DND-41 (cell line): Measurements from ENCODE around the gene OAS2.

Experiments used
- ATAC-seq: fragments of 200-7000 bp; cut with Tn5 transposase; 3 replicates; pipeline ENCODE4 v1.9.1; 2021; ENCODE audit warnings: low read depth; ENCODE audit not compliant: insufficient read depth
- DNase-seq: peaks from one replicate; pipeline ENCODE4 v3.0.0-alpha.2; 2020
- H2AFZ ChIP-seq: 2 replicates; pipeline ENCODE4 v1.6.0; 2012; ENCODE audit warnings: low read depth, low read length
- H3K27ac ChIP-seq: 2 replicates; pipeline ENCODE4 v1.5.1; 2012; ENCODE audit warnings: low read length, inconsistent platforms
- H3K27me3 ChIP-seq: fragments of 200-600 bp; sonication (generic); 2 replicates; pipeline ENCODE4 v1.6.0; 2012; ENCODE audit warnings: low read length, mild to moderate bottlenecking, inconsistent platforms; ENCODE audit not compliant: insufficient read depth, poor library complexity
- H3K36me3 ChIP-seq: 2 replicates; pipeline ENCODE4 v1.5.1; 2012; ENCODE audit warnings: low read length, inconsistent platforms; ENCODE audit not compliant: insufficient read depth
- H3K4me1 ChIP-seq: 2 replicates; pipeline ENCODE4 v1.5.1; 2012; ENCODE audit warnings: mild to moderate bottlenecking, low read length; ENCODE audit not compliant: insufficient read depth
- H3K4me2 ChIP-seq: 2 replicates; pipeline ENCODE4 v1.6.0; 2012; ENCODE audit warnings: mild to moderate bottlenecking, moderate library complexity, low read length, inconsistent platforms; ENCODE audit not compliant: insufficient read depth
- H3K4me3 ChIP-seq, 2 experiments: fragments of 200-600 bp in 1 of 2; shearing (Covaris generic) in 1 of 2; 2 replicates each; pipeline ENCODE4 v1.5.1; 2012 to 2016; ENCODE audit warnings: inconsistent platforms in 2 of 2, low read length in 2 of 2, mild to moderate bottlenecking in 2 of 2, low read depth in 1 of 2, moderate library complexity in 1 of 2
- H3K79me2 ChIP-seq: 2 replicates; pipeline ENCODE4 v1.6.0; 2012; ENCODE audit warnings: low read length, inconsistent platforms; ENCODE audit not compliant: insufficient read depth
- H3K9ac ChIP-seq: 2 replicates; pipeline ENCODE4 v1.6.0; 2012; ENCODE audit warnings: low read depth, mild to moderate bottlenecking, inconsistent platforms, low read length, moderate library complexity
- H3K9me3 ChIP-seq: 2 replicates; pipeline ENCODE4 v1.5.1; 2012; ENCODE audit warnings: low read length, moderate library complexity, mild to moderate bottlenecking, inconsistent platforms; ENCODE audit not compliant: insufficient read depth, severe bottlenecking
- H4K20me1 ChIP-seq: 2 replicates; pipeline ENCODE4 v1.6.0; 2012; ENCODE audit warnings: low read length; ENCODE audit not compliant: insufficient read depth
- CTCF ChIP-seq: IDR thresholded peaks from 2 replicates; pipeline ENCODE4 v1.5.1; 2012; ENCODE audit warnings: borderline replicate concordance, low read length, moderate library complexity, mild to moderate bottlenecking; ENCODE audit not compliant: poor library complexity, severe bottlenecking; ENCODE audit errors: extremely low read depth
- EZH2 ChIP-seq: IDR thresholded peaks from 3 replicates; pipeline ENCODE4 v1.6.1; 2012; ENCODE audit warnings: borderline replicate concordance, low read depth, mild to moderate bottlenecking, moderate library complexity, low read length, inconsistent platforms; ENCODE audit not compliant: severe bottlenecking

The OAS2 gene

GRCh38 chr12:112961074-112961473, 17.2 kb upstream of the OAS2 start:
- H3K4me2 ChIP-seq = no peak overlapping the region
- no peaks in the 10 kb centered on the region for H3K27me3 ChIP-seq
- H3K27ac ChIP-seq = no peak overlapping the region
- ATAC-seq (no peak), DNase-seq (no peak)
- H3K9ac ChIP-seq = no peak overlapping the region
- peaks cover 7% of the 10 kb centered on the region for H3K9me3 ChIP-seq
- H3K4me3 ChIP-seq = no peak overlapping the region
- TF ChIP-seq CTCF = no peak
- no peak for TF ChIP-seq EZH2
- peaks cover 67% of the 10 kb centered on the region for H3K36me3 ChIP-seq
- H3K4me1 ChIP-seq = no peaks in the 10 kb centered on the region
- H4K20me1 ChIP-seq = no peaks in the 10 kb centered on the region
- H2AFZ ChIP-seq = no peak overlapping the region
- H3K79me2 ChIP-seq = no peaks in the 10 kb centered on the region

GRCh38 chr12:112961536-112961935, 16.8 kb upstream of the OAS2 start:
- Histone ChIP-seq H3K36me3 (peaks cover 72% of the 10 kb centered on the region), H3K9ac (no peak overlapping the region), H3K79me2 (no peaks in the 10 kb centered on the region), H3K9me3 (peaks cover 7% of the 10 kb centered on the region), H3K4me1 (no peaks in the 10 kb centered on the region), H4K20me1 (no peaks in the 10 kb centered on the region), H3K27me3 (no peaks in the 10 kb centered on the region), H2AFZ (no peak overlapping the region), H3K4me3 (no peak overlapping the region), H3K4me2 (no peak overlapping the region), H3K27ac (no peak overlapping the region)
- TF ChIP-seq EZH2 = no peak
- TF ChIP-seq CTCF = no peak
- DNase-seq (no peak), ATAC-seq (no peak)

- Histone ChIP-seq H3K4me1 (no peaks in the 10 kb centered on the region), H3K4me2 (no peak overlapping the region), H4K20me1 (no peaks in the 10 kb centered on the region), H3K79me2 (no peaks in the 10 kb centered on the region), H2AFZ (no peak overlapping the region), H3K4me3 (no peak overlapping the region), H3K9me3 (peaks cover 7% of the 10 kb centered on the region), H3K9ac (no peak overlapping the region), H3K27me3 (no peaks in the 10 kb centered on the region), H3K27ac (no peak overlapping the region), H3K36me3 (peaks cover 81% of the 10 kb centered on the region)
- TF ChIP-seq CTCF (no peak), EZH2 (no peak)
- ATAC-seq (no peak), DNase-seq (no peak)
Measured at GRCh38 chr12:112962561-112962960, 15.8 kb upstream of the OAS2 start.

- no peaks in the 10 kb centered on the region for H4K20me1 ChIP-seq
- H3K4me1 ChIP-seq = no peaks in the 10 kb centered on the region
- H3K27me3 ChIP-seq = no peaks in the 10 kb centered on the region
- no peak overlapping the region for H3K4me3 ChIP-seq
- H3K79me2 ChIP-seq = no peaks in the 10 kb centered on the region
- no peak overlapping the region for H3K27ac ChIP-seq
- ATAC-seq (no peak), DNase-seq (no peak)
- no peak overlapping the region for H2AFZ ChIP-seq
- H3K4me2 ChIP-seq = no peak overlapping the region
- H3K9ac ChIP-seq = no peak overlapping the region
- peaks cover 7% of the 10 kb centered on the region for H3K9me3 ChIP-seq
- TF ChIP-seq CTCF (no peak), EZH2 (no peak)
- peaks cover 86% of the 10 kb centered on the region for H3K36me3 ChIP-seq
Measured at GRCh38 chr12:112963227-112963861, 15.0 kb upstream of the OAS2 start.
